ENCODE measurements around the gene CHIA. TPM values are rescaled to one million over a fixed set of nuclear protein-coding genes. Genes with fewer than 3 reads are reported as not detected.

The CHIA gene
- total RNA-seq, 1 donor from 2014 or later = not detected

DNA sequence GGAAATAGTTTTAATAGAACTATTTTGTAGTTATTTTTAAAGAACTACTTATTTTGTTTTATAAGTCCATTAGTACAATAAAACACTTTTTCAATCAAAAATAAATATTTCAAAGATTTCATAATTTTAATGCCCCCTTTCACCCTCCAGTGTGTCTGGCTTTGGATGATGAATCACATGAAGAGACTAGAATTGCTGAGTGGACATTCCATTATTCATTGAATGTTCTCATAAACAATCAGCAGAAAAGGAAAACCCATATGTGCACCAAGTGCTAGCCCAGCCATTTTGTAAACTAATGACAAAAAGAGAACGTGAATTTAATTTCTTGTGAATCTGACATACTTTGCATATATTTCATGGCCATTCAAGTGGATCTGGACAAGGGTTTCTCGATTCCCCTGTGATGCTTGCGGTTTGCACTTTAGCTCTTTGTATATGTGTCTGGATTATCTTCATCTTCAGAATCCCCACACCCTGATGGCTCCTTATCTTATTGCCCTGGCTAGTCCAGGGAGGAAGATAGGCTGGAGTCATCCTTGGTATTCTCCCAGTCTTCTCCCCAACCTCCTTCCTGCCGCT, 20.7 kb upstream of the CHIA start:
- DNase-seq (ENCODE audit: extremely low spot score in 2 of 2) = no peak
- no peak overlapping the region for H3K4me3 ChIP-seq
- TF ChIP-seq, protein P1, sequence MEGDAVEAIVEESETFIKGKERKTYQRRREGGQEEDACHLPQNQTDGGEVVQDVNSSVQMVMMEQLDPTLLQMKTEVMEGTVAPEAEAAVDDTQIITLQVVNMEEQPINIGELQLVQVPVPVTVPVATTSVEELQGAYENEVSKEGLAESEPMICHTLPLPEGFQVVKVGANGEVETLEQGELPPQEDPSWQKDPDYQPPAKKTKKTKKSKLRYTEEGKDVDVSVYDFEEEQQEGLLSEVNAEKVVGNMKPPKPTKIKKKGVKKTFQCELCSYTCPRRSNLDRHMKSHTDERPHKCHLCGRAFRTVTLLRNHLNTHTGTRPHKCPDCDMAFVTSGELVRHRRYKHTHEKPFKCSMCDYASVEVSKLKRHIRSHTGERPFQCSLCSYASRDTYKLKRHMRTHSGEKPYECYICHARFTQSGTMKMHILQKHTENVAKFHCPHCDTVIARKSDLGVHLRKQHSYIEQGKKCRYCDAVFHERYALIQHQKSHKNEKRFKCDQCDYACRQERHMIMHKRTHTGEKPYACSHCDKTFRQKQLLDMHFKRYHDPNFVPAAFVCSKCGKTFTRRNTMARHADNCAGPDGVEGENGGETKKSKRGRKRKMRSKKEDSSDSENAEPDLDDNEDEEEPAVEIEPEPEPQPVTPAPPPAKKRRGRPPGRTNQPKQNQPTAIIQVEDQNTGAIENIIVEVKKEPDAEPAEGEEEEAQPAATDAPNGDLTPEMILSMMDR (IDR thresholded peaks at IDR 0.05) = no peak
- TF ChIP-seq POLR2A (IDR thresholded peaks at IDR 0.05) = no peak
- no peaks in the 10 kb centered on the region for H3K36me3 ChIP-seq
- H3K27me3 ChIP-seq = no peaks in the 10 kb centered on the region
- peaks cover 9% of the 10 kb centered on the region for H3K4me1 ChIP-seq
- no peak overlapping the region for H3K27ac ChIP-seq
- H3K9me3 ChIP-seq = no peaks in the 10 kb centered on the region
- intact Hi-C loops (cut with DNase I) = no loop called here

- DNase-seq (ENCODE audit: extremely low spot score in 2 of 2) = no peak
- intact Hi-C loops (cut with DNase I) = no loop called here
- Histone ChIP-seq H3K27ac (no peak overlapping the region), H3K4me3 (no peak overlapping the region), H3K27me3 (no peaks in the 10 kb centered on the region), H3K36me3 (no peaks in the 10 kb centered on the region), H3K4me1 (peaks cover 9% of the 10 kb centered on the region), H3K9me3 (no peaks in the 10 kb centered on the region)
- TF ChIP-seq POLR2AphosphoS5 (IDR thresholded peaks at IDR 0.05; ENCODE audit: insufficient read depth in 1 of 2, low read depth in 1 of 2) = no peak
- no peak for TF ChIP-seq POLR2A (IDR thresholded peaks at IDR 0.05)
- TF ChIP-seq, protein P1 (IDR thresholded peaks at IDR 0.05) = no peak
These were observed 19.7 kb upstream of the CHIA start for GRCh38 chr1:111270771-111271463.

GRCh38 chr1:111271464-111271801, 19.2 kb upstream of the CHIA start:
- H3K27me3 ChIP-seq = no peaks in the 10 kb centered on the region

DNA sequence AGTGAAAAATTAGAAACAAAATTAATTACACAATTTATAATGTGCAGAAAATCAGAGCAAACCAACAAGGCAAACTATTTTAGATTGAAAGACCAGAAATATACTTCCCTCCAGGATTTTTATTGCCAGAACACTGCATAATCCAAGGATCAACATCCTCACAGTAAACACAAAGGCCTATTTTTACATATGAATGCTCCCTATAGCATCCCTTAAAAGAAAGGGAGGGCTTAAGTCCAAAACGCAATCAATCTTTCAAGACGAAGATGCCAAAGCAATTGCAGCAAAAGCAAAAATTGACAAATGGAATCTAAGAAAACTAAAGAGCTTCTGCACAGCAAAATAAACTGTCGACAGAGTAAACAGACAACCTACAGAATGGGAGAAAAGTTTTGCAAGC, 18.6 kb upstream of the CHIA start:
- TF ChIP-seq POLR2AphosphoS5 (IDR thresholded peaks at IDR 0.05; ENCODE audit: insufficient read depth in 1 of 2, low read depth in 1 of 2) (no peak), POLR2A (IDR thresholded peaks at IDR 0.05) (no peak)
- TF ChIP-seq, protein P1 (IDR thresholded peaks at IDR 0.05) = no peak
- Histone ChIP-seq H3K4me3 (no peak overlapping the region), H3K27me3 (no peaks in the 10 kb centered on the region), H3K36me3 (no peaks in the 10 kb centered on the region), H3K4me1 (peaks cover 9% of the 10 kb centered on the region), H3K9me3 (no peaks in the 10 kb centered on the region), H3K27ac (no peak overlapping the region)
- intact Hi-C loops (cut with DNase I) = no loop called here
- no peak for DNase-seq (ENCODE audit: extremely low spot score in 2 of 2)

More at GRCh38 chr1:111271464-111271801, 19.2 kb upstream of the CHIA start:
- Histone ChIP-seq H3K27ac (no peak overlapping the region), H3K4me1 (peaks cover 9% of the 10 kb centered on the region), H3K9me3 (no peaks in the 10 kb centered on the region), H3K4me3 (no peak overlapping the region), H3K36me3 (no peaks in the 10 kb centered on the region)
- no peak for DNase-seq (ENCODE audit: extremely low spot score in 2 of 2)
- no peak for TF ChIP-seq POLR2AphosphoS5 (IDR thresholded peaks at IDR 0.05; ENCODE audit: insufficient read depth in 1 of 2, low read depth in 1 of 2)
- TF ChIP-seq, protein P1 (IDR thresholded peaks at IDR 0.05) = no peak
- intact Hi-C loops (cut with DNase I) = no loop called here

GRCh38 chr1:111274653-111275052, 16.0 kb upstream of the CHIA start:
- no peaks in the 10 kb centered on the region for H3K27me3 ChIP-seq
- H3K4me3 ChIP-seq = peak overlapping the region in 1 of 2 donors; percentile 15
- no peak for DNase-seq (ENCODE audit: extremely low spot score in 2 of 2)
- H3K36me3 ChIP-seq = no peaks in the 10 kb centered on the region
- TF ChIP-seq POLR2A (IDR thresholded peaks at IDR 0.05) (no peak), POLR2AphosphoS5 (IDR thresholded peaks at IDR 0.05; ENCODE audit: insufficient read depth in 1 of 2, low read depth in 1 of 2) (no peak)
- TF ChIP-seq, protein P1 (IDR thresholded peaks at IDR 0.05) = no peak
- no peaks in the 10 kb centered on the region for H3K9me3 ChIP-seq
- H3K4me1 ChIP-seq = peaks cover 9% of the 10 kb centered on the region
- peak overlapping the region; percentile 8 for H3K27ac ChIP-seq
- intact Hi-C loops (cut with DNase I) = no loop called here
